ENCODE measurements around the gene TRAIP.

GRCh38 chr3:49787536-49787935, 68.8 kb downstream of the TRAIP start:
- TF ChIP-seq POLR2A (IDR thresholded peaks at IDR 0.05) (no peak), CTCF (IDR thresholded peaks at IDR 0.05) (no peak)

Measured in Peyer's patch (tissue), 4 donors.